ENCODE measurements around the gene GNB1.
"Not testable (repeated sequence)": the region's sequence is repeated elsewhere in the genome, so short reads cannot be mapped to it uniquely, and the experiment has no call there.

GNB1 gene

GRCh38 chr1:1937061-1937460 lies 46.2 kb upstream of the GNB1 start:
- Histone ChIP-seq H3K4me1 (ENCODE audit: control insufficient read depth, low read length) (no peaks in the 10 kb centered on the region), H3K79me2 (ENCODE audit: control insufficient read depth, low read length) (no peaks in the 10 kb centered on the region), H3K4me2 (ENCODE audit: low read length) (no peak overlapping the region), H4K20me1 (ENCODE audit: control insufficient read depth, insufficient read depth, low read depth, low read length) (no peaks in the 10 kb centered on the region), H3F3A (ENCODE audit: control insufficient read depth, insufficient read depth) (no peaks in the 10 kb centered on the region), H3K9me2 (replicated peaks; ENCODE audit: control insufficient read depth, low read length) (no peaks in the 10 kb centered on the region), H3K9me3 (ENCODE audit: control insufficient read depth, insufficient read depth, low read length) (peaks cover 9% of the 10 kb centered on the region; the same call in 1 of the 2 replicates), H3K27ac (ENCODE audit: low read depth, low read length) (no peak overlapping the region), H3K27me3 (ENCODE audit: control insufficient read depth, low read length) (no peaks in the 10 kb centered on the region), H3K36me3 (ENCODE audit: control insufficient read depth, low read length) (no peaks in the 10 kb centered on the region), H3K4me3 (ENCODE audit: low read length) (no peak overlapping the region)
- TF ChIP-seq EZH2phosphoT487 (IDR thresholded peaks at IDR 0.05; ENCODE audit: borderline replicate concordance, low read length): no peak
- no peak for TF ChIP-seq CTCF (IDR thresholded peaks at IDR 0.05; ENCODE audit: low read depth, low read length, poor library complexity, severe bottlenecking)

GRCh38 chr1:1934848-1935247 lies 44.0 kb upstream of the GNB1 start:
- not testable (repeated sequence) for H3K9me3 ChIP-seq (ENCODE audit: control insufficient read depth, insufficient read depth, low read length); H3K79me2 ChIP-seq (ENCODE audit: control insufficient read depth, low read length); H4K20me1 ChIP-seq (ENCODE audit: control insufficient read depth, insufficient read depth, low read depth, low read length); H3K9me2 ChIP-seq (replicated peaks; ENCODE audit: control insufficient read depth, low read length); H3F3A ChIP-seq (ENCODE audit: control insufficient read depth, insufficient read depth); H3K27me3 ChIP-seq (ENCODE audit: control insufficient read depth, low read length); H3K4me3 ChIP-seq (ENCODE audit: low read length); H3K27ac ChIP-seq (ENCODE audit: low read depth, low read length); H3K4me2 ChIP-seq (ENCODE audit: low read length); H3K4me1 ChIP-seq (ENCODE audit: control insufficient read depth, low read length); H3K36me3 ChIP-seq (ENCODE audit: control insufficient read depth, low read length)

GRCh38 chr1:1929639-1930545 lies 39.0 kb upstream of the GNB1 start:
- H3K9me3 ChIP-seq (ENCODE audit: control insufficient read depth, insufficient read depth, low read length): peaks cover 9% of the 10 kb centered on the region; the same call in 1 of the 2 replicates
- H3K79me2 ChIP-seq (ENCODE audit: control insufficient read depth, low read length): no peaks in the 10 kb centered on the region
- no peaks in the 10 kb centered on the region for H3K9me2 ChIP-seq (replicated peaks; ENCODE audit: control insufficient read depth, low read length)
- no peaks in the 10 kb centered on the region for H4K20me1 ChIP-seq (ENCODE audit: control insufficient read depth, insufficient read depth, low read depth, low read length)
- H3K4me1 ChIP-seq (ENCODE audit: control insufficient read depth, low read length): no peaks in the 10 kb centered on the region
- no peaks in the 10 kb centered on the region for H3F3A ChIP-seq (ENCODE audit: control insufficient read depth, insufficient read depth)
- H3K27ac ChIP-seq (ENCODE audit: low read depth, low read length): no peak overlapping the region
- H3K4me2 ChIP-seq (ENCODE audit: low read length): no peak overlapping the region
- TF ChIP-seq EZH2phosphoT487 (IDR thresholded peaks at IDR 0.05; ENCODE audit: borderline replicate concordance, low read length) (no peak), CTCF (IDR thresholded peaks at IDR 0.05; ENCODE audit: low read depth, low read length, poor library complexity, severe bottlenecking) (no peak)
- H3K27me3 ChIP-seq (ENCODE audit: control insufficient read depth, low read length): no peaks in the 10 kb centered on the region
- H3K36me3 ChIP-seq (ENCODE audit: control insufficient read depth, low read length): no peaks in the 10 kb centered on the region
- no peak overlapping the region for H3K4me3 ChIP-seq (ENCODE audit: low read length)

- TF ChIP-seq CTCF (IDR thresholded peaks at IDR 0.05; ENCODE audit: low read depth, low read length, poor library complexity, severe bottlenecking) (no peak), EZH2phosphoT487 (IDR thresholded peaks at IDR 0.05; ENCODE audit: borderline replicate concordance, low read length) (no peak)
These were observed 38.3 kb upstream of the GNB1 start for GRCh38 chr1:1929102-1929638.

More at GRCh38 chr1:1929102-1929638, 38.3 kb upstream of the GNB1 start:
- H3K36me3 ChIP-seq (ENCODE audit: control insufficient read depth, low read length): no peaks in the 10 kb centered on the region
- no peak overlapping the region for H3K4me3 ChIP-seq (ENCODE audit: low read length)
- H3K27ac ChIP-seq (ENCODE audit: low read depth, low read length): no peak overlapping the region
- H3K27me3 ChIP-seq (ENCODE audit: control insufficient read depth, low read length): no peaks in the 10 kb centered on the region
- peaks cover 4% of the 10 kb centered on the region; the same call in 1 of the 2 replicates for H3K9me3 ChIP-seq (ENCODE audit: control insufficient read depth, insufficient read depth, low read length)
- no peaks in the 10 kb centered on the region for H3K79me2 ChIP-seq (ENCODE audit: control insufficient read depth, low read length)
- no peaks in the 10 kb centered on the region for H3K4me1 ChIP-seq (ENCODE audit: control insufficient read depth, low read length)
- H3K9me2 ChIP-seq (replicated peaks; ENCODE audit: control insufficient read depth, low read length): no peaks in the 10 kb centered on the region
- H4K20me1 ChIP-seq (ENCODE audit: control insufficient read depth, insufficient read depth, low read depth, low read length): no peaks in the 10 kb centered on the region
- H3K4me2 ChIP-seq (ENCODE audit: low read length): no peak overlapping the region
- no peaks in the 10 kb centered on the region for H3F3A ChIP-seq (ENCODE audit: control insufficient read depth, insufficient read depth)

Data from DOHH2 (cell line).